MCF 10A (cell line): ENCODE results near the gene KRT80. TPM values are rescaled to one million over a fixed set of nuclear protein-coding genes. Genes with fewer than 3 reads are reported as not detected.

Source experiments
- BruUV-seq: library from RNA; stranded (reverse); fragments of 400-500 nt; replicated peaks from 2 replicates; lab custom pipeline; 2021; lab: Mats Ljungman, UMichigan
- CTCF ChIA-PET: fragments of 300-600 bp; sonication (Branson Sonifier 250); formaldehyde crosslinking; extraction: SDS; loops from one replicate; lab custom pipeline; 2021; ENCODE audit warnings: antibody characterized with exemption, inconsistent platforms; lab: Yijun Ruan, JAX
- POLR2A ChIA-PET: fragments of 300-600, 350-650 bp; sonication (Branson Sonifier 250); formaldehyde crosslinking; extraction: SDS; loops from one replicate; lab custom pipeline; 2020; ENCODE audit warnings: antibody characterized with exemption, inconsistent platforms; lab: Yijun Ruan, JAX
- DNase-seq: peaks from one replicate; pipeline ENCODE4 v3.0.0-alpha.2; 2018; ENCODE audit not compliant: unreplicated experiment
- H3K27ac Mint-ChIP-seq: one replicate; pipeline ENCODE4 v1.8.0; 2022; ENCODE audit warnings: mild to moderate bottlenecking, low read depth, mixed read lengths; ENCODE audit not compliant: unreplicated experiment
- H3K27me3 Mint-ChIP-seq: one replicate; pipeline ENCODE4 v1.8.0; 2022; ENCODE audit warnings: mixed read lengths; ENCODE audit not compliant: insufficient read depth, unreplicated experiment
- H3K36me3 Mint-ChIP-seq: one replicate; pipeline ENCODE4 v1.8.0; 2022; ENCODE audit warnings: mild to moderate bottlenecking, moderate library complexity, mixed read lengths; ENCODE audit not compliant: insufficient read depth, unreplicated experiment
- H3K4me1 Mint-ChIP-seq: one replicate; pipeline ENCODE4 v1.8.0; 2022; ENCODE audit warnings: mixed read lengths; ENCODE audit not compliant: insufficient read depth, unreplicated experiment
- H3K4me3 Mint-ChIP-seq: one replicate; pipeline ENCODE4 v1.8.0; 2022; ENCODE audit warnings: mild to moderate bottlenecking, moderate library complexity, mixed read lengths; ENCODE audit not compliant: unreplicated experiment
- H3K9me3 Mint-ChIP-seq: one replicate; pipeline ENCODE4 v1.8.0; 2022; ENCODE audit warnings: mixed read lengths; ENCODE audit not compliant: unreplicated experiment
- intact Hi-C: fragments of 100-400 bp; cut with micrococcal nuclease; formaldehyde crosslinking; loops from 2 replicates; pipeline ENCODE4 v1.14.1; 2022
- total RNA-seq: library from RNA; stranded (reverse); gene quantifications from 2 replicates; pipeline ENCODE4 v1.2.3, GENCODE V29; 2022
- TF ChIP-seq, protein P1 (sequence below): fragments of 200-600 bp; IDR thresholded peaks from one replicate; pipeline ENCODE4 v1.8.0; 2022; ENCODE audit warnings: antibody characterized with exemption, mild to moderate bottlenecking; ENCODE audit not compliant: unreplicated experiment

Gene KRT80
- total RNA-seq, 1 experiment from 2014 or later = 27.4 TPM

DNA sequence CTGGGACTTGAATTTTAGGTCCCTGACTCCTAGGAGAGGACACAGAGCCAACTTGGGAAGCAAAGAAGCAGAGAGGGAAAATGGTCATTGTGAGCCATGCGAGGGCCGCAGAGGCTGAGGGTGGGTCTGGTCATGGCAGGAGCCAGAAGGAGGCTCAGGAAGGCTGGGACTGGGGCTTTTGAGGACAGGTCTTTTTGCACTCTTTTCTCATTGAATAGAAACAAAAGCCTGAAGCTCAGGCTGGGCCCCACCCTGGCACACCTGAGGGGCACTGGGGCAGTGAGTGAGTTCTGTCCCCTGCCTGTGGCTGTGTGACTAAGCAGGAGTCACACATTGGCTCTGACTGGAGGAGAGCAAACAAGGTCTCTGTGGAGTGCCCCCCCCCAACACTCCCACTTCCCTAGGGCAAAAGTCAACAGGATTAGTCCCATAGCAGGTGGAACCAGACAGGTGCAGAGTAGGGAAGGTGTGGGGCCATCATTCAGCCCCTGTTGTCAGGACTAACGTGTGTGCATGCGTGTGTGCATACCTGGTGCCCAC, 44.1 kb upstream of the KRT80 start:
- Mint-ChIP-seq H3K27me3 (no peaks in the 10 kb centered on the region), H3K9me3 (no peaks in the 10 kb centered on the region), H3K27ac (peak overlapping the region; percentile 91), H3K4me3 (peak overlapping the region; percentile 91), H3K36me3 (peaks cover 65% of the 10 kb centered on the region), H3K4me1 (peaks cover 68% of the 10 kb centered on the region)
- peak; percentile 38 for DNase-seq
- POLR2A ChIA-PET = interaction anchor here (0.8 to 4.9 kb wide), 4 partner anchors 8 to 44 kb away, joined by 3 to 28 read pairs (median 16); no protein-coding TSS in a partner anchor
- TF ChIP-seq, protein P1, sequence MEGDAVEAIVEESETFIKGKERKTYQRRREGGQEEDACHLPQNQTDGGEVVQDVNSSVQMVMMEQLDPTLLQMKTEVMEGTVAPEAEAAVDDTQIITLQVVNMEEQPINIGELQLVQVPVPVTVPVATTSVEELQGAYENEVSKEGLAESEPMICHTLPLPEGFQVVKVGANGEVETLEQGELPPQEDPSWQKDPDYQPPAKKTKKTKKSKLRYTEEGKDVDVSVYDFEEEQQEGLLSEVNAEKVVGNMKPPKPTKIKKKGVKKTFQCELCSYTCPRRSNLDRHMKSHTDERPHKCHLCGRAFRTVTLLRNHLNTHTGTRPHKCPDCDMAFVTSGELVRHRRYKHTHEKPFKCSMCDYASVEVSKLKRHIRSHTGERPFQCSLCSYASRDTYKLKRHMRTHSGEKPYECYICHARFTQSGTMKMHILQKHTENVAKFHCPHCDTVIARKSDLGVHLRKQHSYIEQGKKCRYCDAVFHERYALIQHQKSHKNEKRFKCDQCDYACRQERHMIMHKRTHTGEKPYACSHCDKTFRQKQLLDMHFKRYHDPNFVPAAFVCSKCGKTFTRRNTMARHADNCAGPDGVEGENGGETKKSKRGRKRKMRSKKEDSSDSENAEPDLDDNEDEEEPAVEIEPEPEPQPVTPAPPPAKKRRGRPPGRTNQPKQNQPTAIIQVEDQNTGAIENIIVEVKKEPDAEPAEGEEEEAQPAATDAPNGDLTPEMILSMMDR = no peak
- CTCF ChIA-PET = interaction anchor here (0.6 to 8.0 kb wide), 8 partner anchors 8 to 644 kb away, joined by 3 to 70 read pairs (median 4); partner anchors contain the start of gene KRT86
- intact Hi-C loops = loop anchor here (1.0 kb wide), 1 partner anchor 84 kb away; no protein-coding TSS in a partner anchor
- BruUV-seq = no TSS peak

DNA sequence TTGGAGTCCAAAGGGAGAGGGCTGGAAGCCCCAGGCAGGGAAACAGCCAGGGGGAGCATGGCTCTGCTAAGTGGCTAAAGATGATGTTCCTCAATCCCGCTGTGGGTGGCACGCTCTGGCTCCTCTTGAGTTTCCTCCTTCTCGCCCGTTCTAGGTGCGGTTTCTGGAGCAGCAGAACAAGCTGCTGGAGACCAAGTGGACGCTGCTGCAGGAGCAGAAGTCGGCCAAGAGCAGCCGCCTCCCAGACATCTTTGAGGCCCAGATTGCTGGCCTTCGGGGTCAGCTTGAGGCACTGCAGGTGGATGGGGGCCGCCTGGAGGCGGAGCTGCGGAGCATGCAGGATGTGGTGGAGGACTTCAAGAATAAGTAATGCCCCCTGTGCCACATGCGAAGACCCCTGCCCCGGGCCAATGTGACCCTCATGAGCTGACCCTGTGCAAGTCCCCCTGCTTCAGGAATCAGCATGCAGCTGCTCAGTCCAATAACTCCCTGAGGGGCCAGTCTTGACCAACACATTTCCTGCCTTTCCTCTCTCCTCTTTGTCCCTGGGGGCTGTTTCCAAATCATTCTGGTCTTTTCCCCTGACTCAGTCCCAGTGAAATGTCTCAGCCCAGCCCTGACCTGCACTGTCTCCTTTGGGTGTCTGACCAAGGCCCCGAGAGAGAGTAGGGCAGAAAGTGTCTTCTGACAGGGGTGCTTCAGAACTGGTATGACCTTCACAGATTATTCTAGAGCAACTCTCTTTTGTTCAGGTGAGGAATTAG, 43.4 kb upstream of the KRT80 start:
- Mint-ChIP-seq H3K27me3 (no peaks in the 10 kb centered on the region), H3K9me3 (no peaks in the 10 kb centered on the region), H3K4me3 (peak overlapping the region; percentile 91), H3K36me3 (peaks cover 60% of the 10 kb centered on the region), H3K4me1 (peaks cover 73% of the 10 kb centered on the region), H3K27ac (peak overlapping the region; percentile 91)
- intact Hi-C loops = loop anchor here (1.0 kb wide), 1 partner anchor 85 kb away; no protein-coding TSS in a partner anchor
- BruUV-seq = no TSS peak
- TF ChIP-seq, protein P1 = no peak
- ChIA-PET POLR2A (interaction anchor here (0.8 to 4.9 kb wide), 8 partner anchors 8 to 91 kb away, joined by 3 to 28 read pairs (median 8); no protein-coding TSS in a partner anchor), CTCF (interaction anchor here (0.5 to 8.0 kb wide), 12 partner anchors 9 to 645 kb away, joined by 3 to 70 read pairs (median 4); partner anchors contain the start of gene KRT86)
- DNase-seq = peak; percentile 69

DNA sequence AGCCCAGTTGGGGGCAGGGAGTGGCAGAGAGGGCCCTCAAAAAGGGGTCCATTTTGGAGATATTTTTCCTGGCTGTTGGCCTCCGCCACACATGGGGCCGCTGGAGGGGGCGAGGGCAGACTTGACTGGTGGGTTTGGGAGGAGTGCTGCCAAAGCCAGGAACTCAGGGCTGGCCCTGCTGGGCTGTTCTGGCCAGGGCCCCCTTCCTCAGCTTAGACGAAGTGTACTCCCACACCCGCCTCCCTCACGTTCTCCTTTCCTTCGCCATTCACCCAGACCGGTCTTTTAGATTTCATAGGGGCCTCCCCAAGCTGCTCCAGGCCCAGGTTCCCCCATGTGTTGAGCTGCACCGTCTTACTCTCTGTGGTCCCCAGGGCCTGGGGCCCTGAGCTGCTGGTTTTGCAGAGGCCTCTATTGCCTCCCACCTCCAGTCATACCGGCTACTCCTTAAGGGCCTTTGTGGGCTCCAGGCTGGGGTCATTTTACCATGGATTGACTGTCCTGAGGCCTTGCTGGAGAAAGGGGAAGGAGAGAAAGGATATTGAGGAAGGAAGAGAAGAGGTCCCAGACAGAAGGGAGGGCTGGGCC, 42.5 kb upstream of the KRT80 start:
- H3K4me1 Mint-ChIP-seq = peaks cover 76% of the 10 kb centered on the region
- H3K4me3 Mint-ChIP-seq = peak overlapping the region; percentile 91
- no TSS peak for BruUV-seq
- no peaks in the 10 kb centered on the region for H3K9me3 Mint-ChIP-seq
- no peaks in the 10 kb centered on the region for H3K27me3 Mint-ChIP-seq
- ChIA-PET CTCF (interaction anchor here (0.7 to 8.0 kb wide), 5 partner anchors 11 to 50 kb away, joined by 3 to 70 read pairs (median 4); no protein-coding TSS in a partner anchor), POLR2A (interaction anchor here (0.8 to 4.9 kb wide), 11 partner anchors 9 to 114 kb away, joined by 3 to 28 read pairs (median 5); no protein-coding TSS in a partner anchor)
- intact Hi-C loops = loop anchor here (5.0 kb wide), 1 partner anchor 138 kb away; no protein-coding TSS in a partner anchor
- TF ChIP-seq, protein P1 = no peak
- peak overlapping the region; percentile 91 for H3K27ac Mint-ChIP-seq
- no peak for DNase-seq
- H3K36me3 Mint-ChIP-seq = peaks cover 51% of the 10 kb centered on the region
